ENCODE measurements around the gene SLC43A1.
A peak's percentile ranks its signal among the peaks of the same experiment; 100 is the strongest.

Gene SLC43A1

GRCh38 chr11:57513911-57514537 lies 1.5 kb downstream of the SLC43A1 start:
- H3K27ac ChIP-seq = peak overlapping the region; percentile 95

GRCh38 chr11:57513452-57513795 lies 2.1 kb downstream of the SLC43A1 start:
- peak overlapping the region; percentile 95 for H3K27ac ChIP-seq

More at GRCh38 chr11:57513911-57514537, 1.5 kb downstream of the SLC43A1 start:
- 0 out of 2 replicates have a peak, but pooled peaks have one; percentile 20 for TF ChIP-seq ZFX (IDR thresholded peaks at IDR 0.05)
- TF ChIP-seq CTCF (conservative IDR thresholded peaks at IDR 0.05) = no peak

GRCh38 chr11:57512646-57513451 lies 2.7 kb downstream of the SLC43A1 start:
- peak overlapping the region; percentile 95 for H3K27ac ChIP-seq
- TF ChIP-seq ZFX (IDR thresholded peaks at IDR 0.05) = no peak

More at GRCh38 chr11:57513452-57513795, 2.1 kb downstream of the SLC43A1 start:
- no peak for TF ChIP-seq CTCF (conservative IDR thresholded peaks at IDR 0.05)

GRCh38 chr11:57511741-57512430 lies 3.6 kb downstream of the SLC43A1 start:
- no peak overlapping the region for H3K27ac ChIP-seq

GRCh38 chr11:57508341-57509170 lies 6.9 kb downstream of the SLC43A1 start:
- H3K27ac ChIP-seq = peak overlapping the region; percentile 60
- TF ChIP-seq ZFX (IDR thresholded peaks at IDR 0.05) (no peak), CTCF (conservative IDR thresholded peaks at IDR 0.05) (no peak)

More at GRCh38 chr11:57511741-57512430, 3.6 kb downstream of the SLC43A1 start:
- TF ChIP-seq ZFX (IDR thresholded peaks at IDR 0.05) = no peak

- TF ChIP-seq CTCF (conservative IDR thresholded peaks at IDR 0.05) = no peak
- TF ChIP-seq ZFX (IDR thresholded peaks at IDR 0.05) = no peak
- H3K27ac ChIP-seq = peak overlapping the region; percentile 86
Observed at GRCh38 chr11:57506522-57506921, 9.0 kb downstream of the SLC43A1 start.

- no peak for TF ChIP-seq ZFX (IDR thresholded peaks at IDR 0.05)
- TF ChIP-seq CTCF (conservative IDR thresholded peaks at IDR 0.05) = no peak
- H3K27ac ChIP-seq = peak overlapping the region; percentile 86; the same call in 1 of the 2 replicates
Observed at GRCh38 chr11:57504511-57504910, 11.0 kb downstream of the SLC43A1 start.

Measured in C4-2B (cell line).